Measurements from ENCODE around the gene RSPRY1.

- TF ChIP-seq CTCF (IDR thresholded peaks at IDR 0.05; ENCODE audit: insufficient read depth, low read depth, low read length) (no peak), EZH2 (IDR thresholded peaks at IDR 0.05; ENCODE audit: insufficient read depth, low read length) (no peak)
Measured at GRCh38 chr16:57258910-57259475, 72.9 kb downstream of the RSPRY1 start.
